ENCODE measurements around the gene GSK3A. TPM values are rescaled to one million over a fixed set of nuclear protein-coding genes. Genes with fewer than 3 reads are reported as not detected.
A peak's percentile ranks its signal among the peaks of the same experiment; 100 is the strongest.

The GSK3A gene
- total and polyA plus RNA-seq, 2 of the 4 experiments (the other 2 are of a cell fraction), result 8.1 to 43.3 TPM

GRCh38 chr19:42275517-42275916 lies 33.1 kb upstream of the GSK3A start:
- WGBS, 2 experiments (ENCODE audit: extremely low coverage in 2 of 2, insufficient read length in 1 of 2), result no CpG with 5 or more reads among the region's 3 CpGs
- peaks cover 34% of the 10 kb centered on the region; the same call in 1 of the 2 replicates for H4K20me1 ChIP-seq (ENCODE audit: insufficient read depth, low read length)
- H3K18ac ChIP-seq (ENCODE audit: low read depth, low read length), result no peak overlapping the region

More at GRCh38 chr19:42275517-42275916, 33.1 kb upstream of the GSK3A start:
- in situ Hi-C loops (cut with MboI; ENCODE audit: low sequenced_read_pairs) (no loop called here), dilution Hi-C loops (cut with HindIII; ENCODE audit: low sequenced_read_pairs, unreplicated experiment) (no loop called here), intact Hi-C loops (cut with micrococcal nuclease) (no loop called here)
- Histone ChIP-seq H3K9ac (ENCODE audit: low read depth, low read length) (no peak overlapping the region; the same call in 1 of the 2 replicates), H2BK15ac (ENCODE audit: low read depth, low read length) (no peak overlapping the region), H2BK120ac (ENCODE audit: low read depth, low read length) (no peak overlapping the region), H3K27ac (ENCODE audit: insufficient read depth, low read length) (no peak overlapping the region), H3K36me3 (ENCODE audit: control insufficient read depth, insufficient read depth, low read length) (peaks cover 29% of the 10 kb centered on the region), H2BK5ac (ENCODE audit: low read depth, low read length, poor library complexity, severe bottlenecking) (no peak overlapping the region), H3K79me1 (ENCODE audit: low read depth in 1 of 2, low read length in 2 of 2) (peaks cover 39 to 75% of the 10 kb centered on the region in 2 experiments), H3K56ac (ENCODE audit: extremely low read depth, insufficient read depth, low read length) (no peak overlapping the region), H2AK9ac (replicated peaks; ENCODE audit: low read depth, low read length, poor library complexity) (peak overlapping the region; percentile 80), H3K14ac (replicated peaks; ENCODE audit: low read depth, low read length) (no peak overlapping the region), H3K23ac (ENCODE audit: low read depth, low read length) (no peak overlapping the region), H4K5ac (ENCODE audit: low read depth, low read length) (no peak overlapping the region), H3K9me1 (ENCODE audit: insufficient read depth, low read length) (peaks cover 8% of the 10 kb centered on the region; the same call in 1 of the 2 replicates), H4K91ac (ENCODE audit: insufficient read depth, low read depth, low read length) (no peak overlapping the region), H3K4me2 (ENCODE audit: low read depth, low read length) (no peak overlapping the region), H3K4me1 (ENCODE audit: control insufficient read depth, insufficient read depth, low read length) (peaks cover 29% of the 10 kb centered on the region), H2AFZ (replicated peaks; ENCODE audit: low read length, poor library complexity) (no peak overlapping the region), H3K27me3 (ENCODE audit: control insufficient read depth, insufficient read depth, low read length) (no peaks in the 10 kb centered on the region), H4K8ac (ENCODE audit: low read depth in 2 of 2, low read length in 2 of 2) (no peak overlapping the region), H2BK20ac (ENCODE audit: low read depth, low read length) (no peak overlapping the region), H3K4me3 (ENCODE audit: insufficient read depth, low read depth, low read length) (no peak overlapping the region), H2AK5ac (ENCODE audit: low read depth, low read length) (no peak overlapping the region), H3K4ac (ENCODE audit: low read depth, low read length) (no peak overlapping the region), H3K9me3 (ENCODE audit: control insufficient read depth, insufficient read depth, low read length) (no peaks in the 10 kb centered on the region)
- ATAC-seq (ENCODE audit: low read depth), result no peak
- no peak for DNase-seq
- BruUV-seq (replicated peaks), result no TSS peak
- ChIA-PET CTCF (no interaction called here), POLR2A (ENCODE audit: unreplicated experiment) (no interaction called here)
- TF ChIP-seq CEBPB (IDR thresholded peaks at IDR 0.05; ENCODE audit: low read depth, low read length) (no peak), RFX5 (IDR thresholded peaks at IDR 0.05; ENCODE audit: low read depth, low read length) (no peak), MXI1 (IDR thresholded peaks at IDR 0.05; ENCODE audit: borderline replicate concordance, low read depth, low read length) (no peak), ELK1 (IDR thresholded peaks at IDR 0.05; ENCODE audit: borderline replicate concordance, low read depth, low read length) (no peak), BHLHE40 (IDR thresholded peaks at IDR 0.05; ENCODE audit: low read depth, low read length) (no peak), USF2 (IDR thresholded peaks at IDR 0.05; ENCODE audit: low read depth, low read length) (no peak), NFE2L2 (IDR thresholded peaks at IDR 0.05; ENCODE audit: low read depth, low read length) (no peak), CHD1 (IDR thresholded peaks at IDR 0.05; ENCODE audit: low read depth, low read length) (no peak), RAD21 (IDR thresholded peaks at IDR 0.05; ENCODE audit: low read length) (no peak), FOS (IDR thresholded peaks at IDR 0.05; ENCODE audit: low read depth, low read length) (no peak), SMC3 (IDR thresholded peaks at IDR 0.05; ENCODE audit: low read depth, low read length) (no peak), POLR2A (IDR thresholded peaks at IDR 0.05; ENCODE audit: low read depth, low read length) (no peak), MAZ (IDR thresholded peaks at IDR 0.05; ENCODE audit: borderline replicate concordance, low read depth, low read length) (no peak), MAFK (IDR thresholded peaks at IDR 0.05; ENCODE audit: low read depth, low read length) (no peak), RCOR1 (IDR thresholded peaks at IDR 0.05; ENCODE audit: insufficient replicate concordance, low read length) (no peak), CTCF (conservative IDR thresholded peaks at IDR 0.05; ENCODE audit: low read depth, low read length) (no peak)

All from IMR-90 (cell line).